OCI-LY7 (cell line): ENCODE measurements around the gene EP400. TPM values are rescaled to one million over a fixed set of nuclear protein-coding genes. Genes with fewer than 3 reads are reported as not detected.

Source experiments
- BruUV-seq: library from RNA; stranded (reverse); fragments of 400-500 nt; replicated peaks from 2 replicates; lab custom pipeline; 2021; lab: Mats Ljungman, UMichigan
- CTCF ChIA-PET: fragments of 300-600 bp; sonication (Branson Sonifier 250); formaldehyde crosslinking; loops from one replicate; lab custom pipeline; 2022; ENCODE audit warnings: antibody characterized with exemption; ENCODE audit not compliant: unreplicated experiment; lab: Charles Lee
- POLR2A ChIA-PET: fragments of 300-600 bp; sonication (Branson Sonifier 250); formaldehyde crosslinking; loops from one replicate; lab custom pipeline; 2022; ENCODE audit warnings: antibody characterized with exemption; lab: Charles Lee
- DNase-seq: peaks from one replicate; pipeline ENCODE4 v3.0.0-alpha.2; 2015; ENCODE audit warnings: low spot score
- H2AFZ ChIP-seq: fragments of 200-600 bp; sonication (generic), shearing (Covaris generic); 2 replicates; pipeline ENCODE4 v1.6.1; 2014; ENCODE audit warnings: mild to moderate bottlenecking, antibody characterized with exemption, low read length, moderate library complexity
- H3K27ac ChIP-seq: fragments of 200-600 bp; sonication (generic); 2 replicates; pipeline ENCODE4 v1.5.1; 2014; ENCODE audit warnings: mixed run types, low read depth, mild to moderate bottlenecking, moderate library complexity, low read length, inconsistent platforms; ENCODE audit not compliant: poor library complexity, severe bottlenecking
- H3K36me3 ChIP-seq: fragments of 200-600 bp; sonication (generic); 2 replicates; pipeline ENCODE4 v1.6.1; 2014; ENCODE audit warnings: mild to moderate bottlenecking, antibody characterized with exemption, low read length, moderate library complexity, mixed read lengths; ENCODE audit not compliant: insufficient read depth
- H3K4me1 ChIP-seq: fragments of 200-600 bp; sonication (generic); 2 replicates; pipeline ENCODE4 v1.5.1; 2014; ENCODE audit warnings: mild to moderate bottlenecking, low read length; ENCODE audit not compliant: insufficient read depth, poor library complexity, severe bottlenecking
- H3K4me2 ChIP-seq: fragments of 200-600 bp; sonication (generic); 2 replicates; pipeline ENCODE4 v1.6.1; 2014; ENCODE audit warnings: mild to moderate bottlenecking, low read length
- H3K4me3 ChIP-seq: fragments of 200-600 bp; sonication (generic); 2 replicates; pipeline ENCODE4 v1.5.1; 2014; ENCODE audit warnings: mild to moderate bottlenecking, low read depth, low read length; ENCODE audit not compliant: poor library complexity, severe bottlenecking
- H3K79me2 ChIP-seq: fragments of 200-600 bp; sonication (generic); 2 replicates; pipeline ENCODE4 v1.6.1; 2016; ENCODE audit warnings: low read depth, mild to moderate bottlenecking, low read length, moderate library complexity, mixed read lengths; ENCODE audit not compliant: insufficient read depth
- H3K9me2 ChIP-seq: fragments of 200-600 bp; sonication (generic); 2 replicates; pipeline ENCODE4 v1.6.1; 2016; ENCODE audit warnings: mild to moderate bottlenecking, low read length, mixed read lengths; ENCODE audit not compliant: insufficient read depth
- H3K9me3 ChIP-seq: fragments of 200-600 bp; sonication (generic); 2 replicates; pipeline ENCODE4 v1.6.1; 2014; ENCODE audit warnings: mild to moderate bottlenecking, mixed run types, low read length, mixed read lengths
- H4K20me1 ChIP-seq: fragments of 200-600 bp; sonication (generic); 2 replicates; pipeline ENCODE4 v1.6.1; 2014; ENCODE audit warnings: mild to moderate bottlenecking, antibody characterized with exemption, low read length, moderate library complexity, mixed read lengths; ENCODE audit not compliant: insufficient read depth
- EZH2phosphoT487 ChIP-seq: fragments of 200-600 bp; sonication (generic); IDR thresholded peaks from 2 replicates; pipeline ENCODE4 v1.6.1; 2018; ENCODE audit warnings: low read depth, borderline replicate concordance, mild to moderate bottlenecking, mixed run types, antibody characterized with exemption, low read length, moderate library complexity, mixed read lengths
- intact Hi-C: fragments of 100-400 bp; cut with micrococcal nuclease; formaldehyde crosslinking; loops from one replicate; pipeline ENCODE4 v1.10.0; 2022; ENCODE audit not compliant: unreplicated experiment
- total RNA-seq, 2 experiments: library from RNA; depleted of rRNA in 1 of 2; stranded (reverse); fragments of >200 nt in 1 of 2; shearing (Covaris generic) in 1 of 2; gene quantifications; 2 replicates each; pipeline ENCODE4 v1.2.3, GENCODE V29; 2014 to 2022
- TF ChIP-seq, protein P1 (sequence below): fragments of 200-600 bp; sonication (generic); conservative IDR thresholded peaks from 2 replicates; pipeline ENCODE4 v1.5.1; 2014; ENCODE audit warnings: mild to moderate bottlenecking, antibody characterized with exemption, low read length, moderate library complexity, mixed read lengths

The EP400 gene
- total RNA-seq, 2 experiments from 2014 or later: 20.7 to 56.2 TPM

DNA sequence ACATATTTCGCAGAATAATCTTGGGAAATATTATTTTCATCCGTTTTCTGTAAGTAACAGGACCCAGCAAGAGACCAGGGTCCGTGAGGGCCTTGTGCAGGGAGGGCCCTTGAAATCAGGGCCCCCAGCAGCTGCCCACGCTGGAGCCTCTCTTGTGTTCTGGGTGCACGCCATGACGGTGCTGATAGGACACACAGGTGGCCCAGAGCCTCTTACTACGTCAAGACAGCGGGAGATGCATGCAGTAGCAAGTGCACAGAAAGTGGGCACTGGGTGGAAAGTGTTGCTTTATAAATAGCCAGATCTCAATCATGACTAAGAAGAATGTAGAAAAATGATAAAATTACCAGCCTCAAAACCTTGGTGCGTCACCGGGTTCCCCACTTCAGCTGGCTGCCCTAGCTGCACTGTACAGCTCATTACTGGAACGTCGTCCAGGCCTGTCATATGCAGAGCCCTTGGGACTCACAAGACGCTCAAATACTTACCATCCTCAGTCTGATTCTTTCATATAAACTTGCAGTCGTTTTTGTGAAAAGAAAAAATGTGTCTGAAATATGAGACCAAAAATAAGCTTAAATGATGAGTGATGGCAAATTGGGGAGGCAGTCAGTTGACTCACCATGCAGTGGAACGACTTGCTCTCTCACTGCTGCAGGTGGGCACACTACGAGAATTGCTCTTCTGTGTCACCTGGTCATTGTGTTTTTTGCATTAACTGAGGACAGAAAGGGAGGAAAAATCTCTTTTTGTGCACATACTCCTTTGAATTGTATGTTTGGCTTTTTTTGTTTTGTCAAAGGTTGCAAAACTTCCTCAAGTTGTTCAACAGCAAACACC lies 126.2 kb downstream of the EP400 start:
- BruUV-seq: no TSS peak
- H3K36me3 ChIP-seq: peaks cover 50% of the 10 kb centered on the region

DNA sequence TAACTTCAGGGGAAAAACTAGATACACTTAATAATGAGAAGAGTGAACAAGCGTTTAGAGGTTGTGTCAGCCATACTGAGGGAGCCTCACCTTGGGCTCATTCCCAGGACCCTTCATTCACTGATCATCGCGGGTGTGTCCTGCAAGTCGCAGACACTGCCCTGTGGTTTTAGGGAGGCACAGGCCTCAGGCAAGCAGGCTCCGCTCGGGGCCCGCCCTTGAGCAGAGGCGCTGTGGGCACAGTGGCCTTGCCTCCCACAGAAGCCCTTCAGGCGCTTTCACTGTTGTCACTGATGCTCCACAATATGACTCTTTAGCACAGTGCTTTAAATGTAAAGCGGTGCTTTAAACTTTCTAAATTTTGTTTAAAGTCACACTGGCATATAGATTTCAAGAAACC lies 127.0 kb downstream of the EP400 start:
- ChIA-PET CTCF (no interaction called here), POLR2A (interaction anchor here (0.6 kb wide), 1 partner anchor 894 kb away, joined by 7 read pairs; no protein-coding TSS in a partner anchor)
- Histone ChIP-seq H3K4me3 (no peak overlapping the region), H3K36me3 (peaks cover 50% of the 10 kb centered on the region), H4K20me1 (no peaks in the 10 kb centered on the region), H3K79me2 (no peaks in the 10 kb centered on the region; the same call in 1 of the 2 replicates), H3K9me3 (no peaks in the 10 kb centered on the region), H3K9me2 (no peaks in the 10 kb centered on the region), H3K27ac (no peak overlapping the region), H2AFZ (no peak overlapping the region), H3K4me2 (no peak overlapping the region), H3K4me1 (peaks cover 22% of the 10 kb centered on the region)
- TF ChIP-seq, protein P1, sequence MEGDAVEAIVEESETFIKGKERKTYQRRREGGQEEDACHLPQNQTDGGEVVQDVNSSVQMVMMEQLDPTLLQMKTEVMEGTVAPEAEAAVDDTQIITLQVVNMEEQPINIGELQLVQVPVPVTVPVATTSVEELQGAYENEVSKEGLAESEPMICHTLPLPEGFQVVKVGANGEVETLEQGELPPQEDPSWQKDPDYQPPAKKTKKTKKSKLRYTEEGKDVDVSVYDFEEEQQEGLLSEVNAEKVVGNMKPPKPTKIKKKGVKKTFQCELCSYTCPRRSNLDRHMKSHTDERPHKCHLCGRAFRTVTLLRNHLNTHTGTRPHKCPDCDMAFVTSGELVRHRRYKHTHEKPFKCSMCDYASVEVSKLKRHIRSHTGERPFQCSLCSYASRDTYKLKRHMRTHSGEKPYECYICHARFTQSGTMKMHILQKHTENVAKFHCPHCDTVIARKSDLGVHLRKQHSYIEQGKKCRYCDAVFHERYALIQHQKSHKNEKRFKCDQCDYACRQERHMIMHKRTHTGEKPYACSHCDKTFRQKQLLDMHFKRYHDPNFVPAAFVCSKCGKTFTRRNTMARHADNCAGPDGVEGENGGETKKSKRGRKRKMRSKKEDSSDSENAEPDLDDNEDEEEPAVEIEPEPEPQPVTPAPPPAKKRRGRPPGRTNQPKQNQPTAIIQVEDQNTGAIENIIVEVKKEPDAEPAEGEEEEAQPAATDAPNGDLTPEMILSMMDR: no peak
- no peak for TF ChIP-seq EZH2phosphoT487
- intact Hi-C loops: no loop called here
- BruUV-seq: no TSS peak
- no peak for DNase-seq

More for the DNA sequence above, 126.2 kb downstream of the EP400 start:
- no peak overlapping the region for H2AFZ ChIP-seq
- TF ChIP-seq, protein P1: peak; percentile 16; the same call in 1 of the 2 replicates
- TF ChIP-seq EZH2phosphoT487: no peak
- CTCF ChIA-PET: no interaction called here
- no peaks in the 10 kb centered on the region for H4K20me1 ChIP-seq
- H3K27ac ChIP-seq: no peak overlapping the region
- no peak overlapping the region for H3K4me3 ChIP-seq
- H3K4me2 ChIP-seq: no peak overlapping the region
- H3K4me1 ChIP-seq: peaks cover 24% of the 10 kb centered on the region
- DNase-seq: no peak
- POLR2A ChIA-PET: interaction anchor here (0.6 kb wide), 1 partner anchor 893 kb away, joined by 7 read pairs; no protein-coding TSS in a partner anchor
- H3K9me2 ChIP-seq: no peaks in the 10 kb centered on the region
- intact Hi-C loops: no loop called here
- no peaks in the 10 kb centered on the region; the same call in 1 of the 2 replicates for H3K79me2 ChIP-seq
- H3K9me3 ChIP-seq: no peaks in the 10 kb centered on the region
